GM19372 (cell line): ENCODE data around the gene PCTP.

ENCODE experiments used
- ATAC-seq: cut with Tn5 transposase; IDR thresholded peaks from one replicate; pipeline ENCODE4 v1.9.1; 2021; ENCODE audit warnings: mild to moderate bottlenecking, low read depth, moderate library complexity; ENCODE audit not compliant: unreplicated experiment

PCTP gene

DNA sequence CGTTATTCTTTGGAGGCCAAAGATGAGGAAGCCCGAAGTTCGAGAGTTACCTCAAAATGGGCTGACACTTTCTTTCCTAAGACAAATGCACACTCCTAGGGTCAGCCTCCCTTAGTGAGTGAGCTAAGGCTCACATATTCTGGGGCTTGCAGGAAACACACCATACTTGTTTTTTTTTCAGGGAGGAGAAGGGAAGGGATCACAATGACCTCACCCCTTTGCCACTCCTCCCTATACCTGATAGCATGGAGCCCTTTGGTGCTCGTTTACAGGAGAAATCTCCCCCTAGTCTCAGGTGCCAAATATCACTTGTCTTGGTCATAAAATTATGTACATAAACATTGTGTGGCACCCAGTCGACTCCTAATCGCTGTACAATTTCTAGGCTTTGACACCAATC is 23.6 kb upstream of the PCTP start:
- ATAC-seq = no peak

DNA sequence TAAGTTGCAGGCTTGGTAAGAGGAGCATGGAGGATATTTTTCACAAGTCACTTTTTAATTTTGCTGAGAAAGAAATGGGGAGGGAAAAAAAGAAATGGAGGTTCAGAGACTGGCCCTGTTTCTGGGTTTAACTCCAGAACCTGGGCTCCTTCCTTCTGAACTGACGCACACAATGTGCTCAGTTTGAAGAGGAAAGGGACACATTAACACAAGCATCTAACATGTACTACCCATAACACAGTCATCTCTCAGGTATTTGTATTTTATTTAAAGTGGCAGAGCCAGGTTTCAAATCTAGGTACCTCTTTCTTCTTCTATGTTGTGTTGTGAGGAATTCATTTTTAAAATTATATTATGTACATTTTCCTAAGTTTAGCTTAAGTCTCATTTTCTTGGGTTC is 22.9 kb upstream of the PCTP start:
- no peak for ATAC-seq

GRCh38 chr17:55728361-55728760 is 22.5 kb upstream of the PCTP start:
- no peak for ATAC-seq

DNA sequence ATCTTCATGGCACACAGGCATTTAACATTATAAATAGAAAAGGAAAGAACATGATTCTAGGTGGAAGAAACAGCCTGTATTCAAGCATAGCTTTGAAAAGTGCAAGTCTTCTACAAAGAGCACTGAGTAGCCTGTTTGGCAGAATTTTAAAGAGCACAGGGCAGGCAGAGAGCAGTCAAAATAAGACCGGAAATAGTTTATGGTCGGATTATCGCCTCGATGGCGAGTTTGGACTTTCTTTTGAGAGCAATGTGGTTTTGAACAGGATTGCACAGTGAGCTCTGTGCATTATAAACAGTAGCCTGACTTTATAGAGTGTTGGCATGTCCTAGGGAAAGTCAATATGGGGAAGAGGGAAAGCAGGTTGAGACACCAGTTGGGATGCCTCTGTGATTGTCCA is 22.0 kb upstream of the PCTP start:
- no peak for ATAC-seq

DNA sequence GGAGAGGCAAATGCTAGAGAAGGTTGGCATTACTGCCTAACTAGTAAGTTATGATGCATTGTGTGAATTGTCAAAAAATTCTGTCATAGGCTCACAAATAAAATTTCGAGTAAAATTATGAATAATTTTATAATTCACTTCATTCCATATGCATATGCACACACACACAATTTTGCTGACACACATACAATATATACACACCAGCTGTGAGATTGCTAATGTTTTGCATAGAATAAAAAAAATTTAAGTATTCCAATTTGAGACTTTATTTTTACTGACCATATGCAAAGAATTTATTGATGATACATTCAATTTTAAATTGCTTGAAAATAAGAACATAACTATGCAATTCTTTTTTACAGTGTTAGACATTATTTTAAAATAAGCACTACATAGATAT is 21.4 kb upstream of the PCTP start:
- no peak for ATAC-seq

DNA sequence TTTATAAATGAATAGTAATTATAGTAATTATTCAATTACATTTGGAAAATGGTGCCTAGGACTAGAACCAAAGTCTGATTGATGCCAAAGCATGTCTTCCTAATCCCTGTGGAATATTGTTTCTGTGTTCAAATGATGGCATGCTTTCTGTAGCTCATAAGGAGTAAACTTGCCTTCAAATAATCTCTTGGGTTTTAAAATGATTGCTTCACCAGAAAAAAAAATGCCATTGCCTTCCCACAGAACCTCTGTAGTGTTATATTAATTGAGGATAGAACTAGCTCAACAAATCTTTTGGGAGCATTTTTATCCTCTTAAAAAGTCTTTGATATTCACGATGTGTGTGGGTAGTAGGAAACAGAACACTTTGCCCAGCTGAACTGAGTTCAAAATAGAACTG is 20.5 kb upstream of the PCTP start:
- ATAC-seq = no peak

DNA sequence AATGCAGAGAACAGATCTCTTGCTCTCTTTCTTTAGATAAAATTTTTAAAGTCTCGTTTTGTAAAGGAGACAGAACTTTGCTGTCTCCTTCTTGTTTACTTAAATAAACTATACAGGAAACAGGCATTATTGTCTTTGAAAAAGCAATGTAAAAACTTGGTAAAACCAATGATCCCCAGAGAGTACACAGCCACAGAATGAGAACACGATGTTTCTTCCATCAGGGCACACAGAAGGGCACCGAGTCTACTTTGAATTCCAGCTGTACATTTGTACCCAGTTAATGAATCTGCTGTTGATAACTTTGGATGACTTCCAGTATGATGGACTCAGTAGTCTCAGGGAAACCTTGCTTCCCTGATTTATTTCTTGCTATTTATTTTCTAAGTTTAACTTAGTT is 20.0 kb upstream of the PCTP start:
- ATAC-seq = no peak

DNA sequence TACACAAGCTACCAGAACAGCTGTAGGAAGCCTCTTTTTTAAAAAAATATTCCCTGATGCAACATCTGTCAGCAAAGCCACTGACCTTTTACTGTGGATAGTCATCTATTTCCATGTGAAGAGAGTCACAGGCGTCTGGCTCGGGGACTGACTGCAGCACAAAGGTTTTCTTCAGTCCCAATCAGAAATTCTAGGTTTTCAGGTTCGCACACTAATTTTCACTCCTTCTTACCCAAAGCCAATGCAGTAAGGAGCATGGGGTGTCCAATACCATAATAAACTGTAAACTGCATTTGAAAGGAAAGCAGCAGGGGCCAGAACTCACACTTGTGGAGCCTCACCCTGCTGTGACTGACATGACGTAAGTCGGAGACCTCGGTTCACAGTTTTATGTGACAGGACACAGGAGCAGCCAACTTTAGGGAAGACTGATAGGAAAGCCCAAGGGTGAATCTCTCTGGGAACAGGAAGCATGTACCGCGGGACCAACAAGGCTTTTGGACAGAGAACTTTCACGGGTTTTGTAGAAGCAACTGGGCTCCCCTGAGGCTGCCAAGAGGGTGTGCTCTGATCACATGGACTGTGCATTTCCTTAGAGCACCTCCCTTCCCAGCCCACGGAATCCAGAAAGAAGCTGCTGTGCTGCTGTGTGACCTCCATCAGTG is 19.1 kb upstream of the PCTP start:
- ATAC-seq = no peak

- ATAC-seq = no peak
These were observed 16.6 kb upstream of the PCTP start for GRCh38 chr17:55734128-55734781.

DNA sequence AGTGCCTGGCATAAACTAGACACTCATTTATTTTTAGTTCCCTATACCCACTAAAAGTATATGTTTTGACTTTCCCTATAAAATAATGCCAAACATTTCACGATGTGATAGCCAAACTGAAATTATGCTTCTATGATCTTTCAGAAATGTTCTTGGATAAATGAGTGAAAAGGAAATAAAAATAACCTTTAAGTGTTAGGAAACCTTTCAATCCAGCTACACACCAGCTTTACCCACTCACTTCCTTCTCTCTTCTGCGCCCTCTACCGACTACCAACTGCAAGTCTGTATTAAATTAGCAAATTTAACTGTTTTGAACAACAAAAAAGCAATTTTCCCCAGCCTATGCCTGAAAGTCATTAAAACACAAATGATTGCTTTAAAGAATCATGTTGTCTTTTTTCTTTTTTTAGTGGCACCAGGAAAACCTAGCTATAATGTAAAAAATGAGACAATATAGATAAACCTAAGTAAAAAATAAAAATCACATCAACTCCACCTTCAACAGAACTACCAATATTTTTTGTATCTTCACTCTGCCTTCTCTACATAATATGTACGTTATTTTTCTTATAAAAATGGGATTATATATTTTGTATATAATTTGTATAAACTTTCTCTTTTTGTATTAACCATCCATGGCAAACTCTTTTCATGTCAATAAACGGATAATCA is 15.0 kb upstream of the PCTP start:
- peak; percentile 48 for ATAC-seq

GRCh38 chr17:55737976-55738501 is 12.8 kb upstream of the PCTP start:
- ATAC-seq = no peak

GRCh38 chr17:55740511-55741355 is 10.1 kb upstream of the PCTP start:
- no peak for ATAC-seq

- ATAC-seq = no peak
These were observed 9.5 kb upstream of the PCTP start for GRCh38 chr17:55741356-55741700.

DNA sequence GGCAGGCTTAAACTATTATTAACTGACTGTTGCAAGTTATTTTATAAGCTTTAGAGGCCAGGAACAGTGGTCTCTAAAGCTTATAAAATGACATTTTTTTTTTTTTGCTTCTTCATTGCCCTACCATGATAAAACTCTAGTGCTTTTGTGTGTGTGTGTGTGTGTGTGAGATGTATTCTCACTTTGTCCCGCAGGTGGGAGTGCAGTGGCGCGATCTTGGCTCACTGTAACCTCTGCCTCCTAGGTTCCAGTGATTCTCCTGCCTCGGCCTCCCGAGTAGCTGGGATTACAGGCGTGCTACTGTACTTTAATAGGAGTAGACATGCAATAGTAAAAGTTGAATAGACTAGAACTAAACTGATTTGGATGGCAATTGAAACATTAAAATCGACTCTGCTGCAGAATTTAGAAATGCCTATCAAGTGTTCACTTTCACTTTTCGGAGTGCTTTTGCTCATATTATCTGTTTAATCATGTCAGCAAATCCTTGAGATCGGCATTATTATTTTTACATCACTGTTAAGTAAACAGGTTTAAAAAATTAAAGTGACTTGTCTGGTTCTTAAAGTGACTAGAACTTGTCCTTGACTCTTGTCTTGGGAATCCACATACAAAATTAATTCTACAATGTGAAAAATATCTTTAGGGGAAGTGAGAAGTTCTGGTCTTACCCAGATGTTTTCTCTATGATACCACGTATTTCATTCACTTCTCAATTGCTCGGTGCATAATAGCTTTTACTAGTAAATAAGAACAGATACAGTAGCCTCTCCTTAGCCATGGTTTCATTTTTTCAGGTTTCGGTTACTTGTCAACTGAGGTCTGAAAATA is 8.4 kb upstream of the PCTP start:
- ATAC-seq = peak; percentile 96

GRCh38 chr17:55743103-55743679 is 7.7 kb upstream of the PCTP start:
- peak; percentile 39 for ATAC-seq

DNA sequence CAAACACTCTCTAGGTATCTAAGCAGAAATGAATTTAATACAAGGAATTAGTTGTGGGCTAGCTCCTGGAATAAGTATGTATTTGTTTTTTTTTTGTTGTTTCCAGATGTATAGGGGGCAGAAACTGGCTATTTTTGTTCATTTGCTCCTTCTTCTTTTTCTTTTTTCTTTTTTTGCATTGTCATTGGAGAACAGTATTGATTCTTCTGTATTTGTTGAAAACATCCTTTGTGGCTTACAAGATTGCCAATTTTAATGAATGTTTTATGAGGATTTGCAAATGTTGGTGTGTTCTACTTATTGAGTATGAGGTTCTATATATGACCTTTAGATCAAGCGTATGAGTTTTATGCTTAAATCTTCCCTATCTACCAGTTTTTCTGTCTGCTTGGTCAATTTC is 5.6 kb upstream of the PCTP start:
- no peak for ATAC-seq

- ATAC-seq = no peak
These were observed 4.4 kb upstream of the PCTP start for GRCh38 chr17:55746466-55746865.

- ATAC-seq = no peak
These were observed 3.6 kb upstream of the PCTP start for GRCh38 chr17:55747209-55747608.

DNA sequence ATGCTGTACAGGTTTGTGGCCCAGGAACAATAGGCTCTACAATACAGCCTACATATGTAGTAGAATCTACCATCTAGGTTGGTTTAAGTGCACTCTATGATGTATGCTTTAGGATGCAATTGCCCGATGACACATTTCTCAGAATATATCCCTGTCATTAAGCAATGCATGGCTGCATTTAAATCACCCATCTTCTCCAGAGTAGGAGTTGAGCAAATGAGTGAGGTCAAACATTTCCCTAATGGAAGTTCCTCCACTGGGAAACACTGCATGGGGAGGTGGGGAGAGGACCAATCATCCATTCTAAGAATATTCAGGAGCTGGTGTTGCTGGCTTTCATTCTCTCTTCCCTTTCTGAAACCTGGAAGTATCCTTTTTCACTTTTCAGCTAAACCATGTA is 2.0 kb upstream of the PCTP start:
- ATAC-seq = no peak

- ATAC-seq = no peak
These were observed 866 bp upstream of the PCTP start for GRCh38 chr17:55749985-55750384.
